KG1 (cell line): ENCODE measurements around the gene ACYP2.
"Not testable (repeated sequence)": the region's sequence is repeated elsewhere in the genome, so short reads cannot be mapped to it uniquely, and the experiment has no call there.

Experiments used
- DNase-seq: peaks from one replicate; lab custom pipeline; 2025; lab: John Stamatoyannopoulos, UW

ACYP2 gene

DNA sequence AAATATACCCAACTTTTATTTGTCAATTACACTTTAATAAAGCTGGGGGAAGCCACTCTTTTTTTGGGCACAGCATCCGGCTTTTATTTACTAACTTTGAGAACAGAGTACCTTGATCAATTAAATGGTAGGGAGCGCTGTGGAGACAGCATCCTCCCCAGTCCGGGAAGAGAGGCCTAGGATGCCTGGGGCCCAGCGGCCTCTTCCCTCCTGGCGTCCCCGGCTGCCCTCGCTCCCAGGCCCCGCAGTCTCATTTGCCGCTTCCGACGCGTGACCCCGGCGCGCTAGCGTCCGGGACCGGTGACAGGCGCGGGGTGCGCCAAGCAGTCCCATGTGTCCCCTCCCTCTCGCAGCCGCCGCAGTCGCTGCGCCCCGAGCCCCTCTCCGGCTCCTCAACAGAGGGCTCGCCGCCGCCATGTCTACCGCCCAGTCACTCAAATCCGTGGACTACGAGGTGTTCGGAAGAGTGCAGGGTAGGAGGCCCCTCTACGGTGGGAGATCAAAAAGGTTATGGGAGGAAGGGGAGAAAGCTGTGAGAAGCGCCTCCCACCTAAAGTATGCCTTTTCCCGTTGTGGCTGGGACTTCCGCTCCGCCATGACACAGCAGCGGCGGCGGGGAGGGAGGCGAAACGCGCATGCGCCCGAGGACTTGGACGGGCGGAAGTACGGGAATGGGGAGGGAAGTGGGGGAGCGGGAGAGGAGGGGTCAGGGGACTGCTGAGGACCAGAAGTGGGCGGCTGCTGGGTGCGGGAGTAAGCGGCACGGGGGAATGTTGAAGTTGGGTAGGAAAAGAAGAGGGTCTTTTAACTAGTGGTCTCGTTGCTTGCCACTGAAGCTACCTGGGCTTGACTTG, at the start of gene ACYP2:
ACYP2 (plus strand) TSS at position 332 of the 854 bp plus-strand sequence.
- peak; percentile 91 for DNase-seq

DNA sequence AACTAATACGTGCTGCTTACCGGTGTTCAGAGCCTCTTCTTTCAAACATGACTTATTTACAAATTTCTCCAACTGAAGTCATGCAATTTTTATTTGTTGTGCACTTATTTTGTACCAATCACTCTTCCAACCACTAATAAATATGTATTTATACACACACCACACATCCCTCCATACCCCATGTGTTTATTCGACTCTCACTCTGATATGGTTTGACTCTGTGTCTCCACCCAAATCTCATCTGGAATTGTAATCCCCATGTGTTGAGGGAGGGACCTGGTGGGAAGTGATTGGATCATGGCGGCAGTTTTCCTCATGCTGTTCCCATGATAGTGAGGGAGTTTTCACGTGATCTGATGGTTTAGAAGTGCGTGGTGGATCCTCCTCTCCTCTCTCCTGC, 49.5 kb upstream of the ACYP2 start:
- no peak for DNase-seq

DNA sequence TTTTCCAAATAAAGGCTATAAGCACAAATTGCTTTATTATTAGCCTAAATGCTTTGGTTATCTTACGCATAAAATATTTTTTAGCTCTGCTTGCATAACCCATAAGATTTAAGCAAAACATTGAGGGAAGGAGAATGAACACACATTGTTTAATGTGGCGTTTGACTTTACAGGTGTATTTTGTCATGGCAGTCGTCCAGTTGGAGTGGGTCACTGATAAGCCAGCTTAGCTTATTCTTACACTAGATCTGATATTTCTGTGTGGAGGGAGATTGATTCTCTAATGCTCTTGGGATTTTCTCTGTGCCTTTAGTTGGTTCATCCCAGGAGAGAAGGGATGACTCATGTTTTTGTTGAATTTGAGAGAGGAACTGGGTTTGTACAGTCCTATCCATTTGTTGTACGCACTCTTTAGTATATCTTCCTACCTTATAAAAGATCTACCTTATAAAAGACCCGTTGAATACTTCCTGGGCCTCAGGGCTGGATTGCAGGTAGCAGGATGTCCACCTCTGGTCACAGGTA, 47.5 kb upstream of the ACYP2 start:
- no peak for DNase-seq

DNA sequence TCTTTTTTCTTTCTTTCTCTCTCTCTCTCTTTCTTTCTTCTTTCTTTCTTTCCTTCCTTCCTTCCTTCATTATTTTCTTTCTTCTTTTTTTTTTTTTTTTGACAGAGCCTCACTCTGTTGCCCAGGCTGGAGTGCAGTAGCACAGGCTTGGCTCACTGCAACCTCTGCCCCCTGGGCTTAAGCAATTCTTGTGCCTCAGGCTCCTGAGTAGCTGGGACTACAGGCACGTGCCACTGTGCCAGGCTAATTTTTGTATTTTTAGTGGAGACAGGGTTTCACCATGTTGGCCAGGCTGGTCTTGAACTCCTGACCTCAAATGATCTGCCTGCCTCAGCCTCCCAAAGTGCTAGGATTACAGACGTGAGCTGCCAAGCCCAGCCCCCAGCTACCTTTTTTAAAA, 42.9 kb upstream of the ACYP2 start:
- DNase-seq = not testable (repeated sequence)

- DNase-seq = no peak
Observed at GRCh38 chr2:54073796-54074195, 41.6 kb upstream of the ACYP2 start.

GRCh38 chr2:54074606-54075341, 40.6 kb upstream of the ACYP2 start:
- no peak for DNase-seq

- DNase-seq = no peak
Observed at GRCh38 chr2:54076586-54076985, 38.8 kb upstream of the ACYP2 start.

DNA sequence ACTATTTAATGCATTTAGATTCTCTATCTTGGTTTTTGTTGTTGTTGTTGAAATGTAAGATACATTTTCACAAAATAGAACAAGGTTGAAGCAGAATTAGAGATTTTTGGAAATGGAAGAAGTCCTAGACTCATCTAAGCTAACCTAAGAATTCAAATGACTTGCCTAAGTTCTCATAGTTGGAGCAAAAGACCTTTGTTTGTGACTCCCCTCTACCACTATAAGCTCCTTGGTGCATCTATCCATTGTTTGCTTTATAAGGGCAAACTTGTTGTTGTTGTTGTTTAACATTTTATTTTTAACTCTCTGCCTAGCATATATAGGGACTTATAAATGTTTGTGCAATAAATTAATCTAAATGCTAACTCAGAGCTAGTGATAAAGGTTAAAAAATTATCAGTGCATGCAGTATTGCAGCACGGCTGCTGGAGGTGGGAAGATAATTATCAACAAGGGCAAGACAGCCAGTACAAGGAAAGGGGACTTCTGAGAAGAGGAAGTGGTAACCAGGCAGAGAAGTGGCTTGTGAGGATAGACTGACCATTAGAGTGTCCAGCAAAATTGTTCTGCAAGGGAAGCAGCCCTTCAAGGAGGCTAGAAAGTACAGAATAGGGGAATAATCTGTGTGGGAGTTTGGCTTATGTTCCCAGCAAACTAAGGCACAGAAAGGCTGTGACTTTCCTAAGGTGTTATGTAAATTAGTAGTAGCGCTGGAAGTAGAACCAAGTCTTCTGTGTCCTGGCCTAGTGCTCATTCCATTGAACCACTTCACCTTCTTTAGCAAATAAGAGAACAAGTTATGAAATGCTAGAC, 38.1 kb upstream of the ACYP2 start:
- no peak for DNase-seq

- DNase-seq = no peak
Observed at GRCh38 chr2:54079331-54079730, 36.1 kb upstream of the ACYP2 start.

DNA sequence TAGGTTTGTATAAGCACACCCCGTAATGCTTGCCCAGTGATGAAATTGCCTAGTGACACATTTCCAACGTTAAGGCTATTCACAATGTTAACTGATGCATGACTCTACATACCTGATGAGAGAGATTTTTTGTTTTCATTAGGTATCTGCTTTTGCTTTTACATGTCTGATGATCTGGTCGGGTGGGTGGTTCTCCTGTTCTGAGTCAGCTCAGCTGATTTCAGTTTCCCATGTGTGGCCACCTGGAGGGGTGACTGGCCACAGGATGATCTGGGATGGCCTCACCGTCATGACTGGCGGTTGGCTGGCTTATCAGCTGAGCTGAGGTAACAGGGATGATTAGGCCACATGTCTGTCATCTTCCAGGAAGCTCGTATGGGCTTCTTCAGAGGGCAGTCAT, 33.8 kb upstream of the ACYP2 start:
- DNase-seq = no peak

GRCh38 chr2:54083021-54083420, 32.4 kb upstream of the ACYP2 start:
- no peak for DNase-seq

DNA sequence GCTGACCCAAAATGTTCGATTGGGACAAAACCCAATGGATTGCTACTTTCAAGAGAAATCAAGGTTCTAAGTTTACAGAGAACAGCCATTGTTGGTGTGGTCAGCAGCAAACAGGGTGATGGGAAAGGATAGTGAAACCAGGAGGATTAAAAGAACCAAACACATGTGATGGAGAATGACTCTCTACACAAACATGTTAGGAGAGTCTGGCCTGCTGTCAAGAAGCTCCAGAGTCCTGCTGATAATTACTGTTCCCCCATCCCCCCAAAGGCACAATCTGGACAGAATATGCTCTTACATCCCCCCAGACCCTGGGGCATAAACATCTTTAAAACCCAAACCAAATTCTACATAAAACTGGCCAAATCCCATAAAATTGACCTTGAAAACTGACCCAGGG, 32.0 kb upstream of the ACYP2 start:
- DNase-seq = no peak

GRCh38 chr2:54084600-54084999, 30.8 kb upstream of the ACYP2 start:
- DNase-seq = no peak

DNA sequence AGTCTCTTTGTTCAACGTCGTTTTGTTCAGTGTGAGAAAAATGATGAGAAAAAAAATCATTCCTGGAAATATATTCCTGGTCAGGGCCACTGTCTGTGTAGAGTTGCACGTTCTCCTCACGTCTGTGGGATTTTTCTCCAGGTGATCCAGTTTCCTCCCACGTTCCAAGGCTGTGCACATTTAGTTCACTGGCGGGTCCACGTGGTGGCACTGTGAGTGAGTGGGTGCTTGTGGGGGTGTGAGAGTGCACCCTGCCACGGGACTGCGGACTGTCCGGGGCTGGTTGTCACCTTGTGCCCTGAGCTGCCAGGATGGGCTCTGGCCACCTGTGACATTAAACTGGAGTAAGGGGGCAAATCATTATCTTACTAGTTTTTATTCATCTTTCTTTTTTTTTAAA, 30.3 kb upstream of the ACYP2 start:
- no peak for DNase-seq

GRCh38 chr2:54086157-54086556, 29.3 kb upstream of the ACYP2 start:
- DNase-seq = no peak

DNA sequence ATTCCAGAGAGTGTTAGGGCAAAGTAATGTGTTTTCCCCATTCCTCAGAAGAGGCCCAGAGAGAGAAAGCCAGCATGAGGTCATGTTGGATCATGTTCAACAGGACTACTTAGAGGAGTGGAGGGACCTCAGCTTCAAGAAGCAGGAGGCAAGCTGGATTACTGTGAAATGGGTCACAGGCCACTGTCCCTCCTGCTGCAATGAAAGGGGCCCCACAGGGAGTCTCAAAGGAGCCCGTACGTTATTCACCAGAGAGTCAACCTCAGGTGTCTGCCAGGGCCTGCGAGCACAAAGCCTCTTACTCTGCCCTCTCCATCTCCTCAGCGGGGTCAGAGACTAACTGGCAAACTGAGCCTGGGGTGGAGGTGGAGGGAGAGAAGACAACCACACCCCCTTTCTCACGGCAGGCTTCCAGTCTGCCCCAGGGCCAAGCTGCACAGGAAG, 27.2 kb upstream of the ACYP2 start:
- no peak for DNase-seq

- no peak for DNase-seq
Observed at GRCh38 chr2:54088719-54089118, 26.7 kb upstream of the ACYP2 start.

DNA sequence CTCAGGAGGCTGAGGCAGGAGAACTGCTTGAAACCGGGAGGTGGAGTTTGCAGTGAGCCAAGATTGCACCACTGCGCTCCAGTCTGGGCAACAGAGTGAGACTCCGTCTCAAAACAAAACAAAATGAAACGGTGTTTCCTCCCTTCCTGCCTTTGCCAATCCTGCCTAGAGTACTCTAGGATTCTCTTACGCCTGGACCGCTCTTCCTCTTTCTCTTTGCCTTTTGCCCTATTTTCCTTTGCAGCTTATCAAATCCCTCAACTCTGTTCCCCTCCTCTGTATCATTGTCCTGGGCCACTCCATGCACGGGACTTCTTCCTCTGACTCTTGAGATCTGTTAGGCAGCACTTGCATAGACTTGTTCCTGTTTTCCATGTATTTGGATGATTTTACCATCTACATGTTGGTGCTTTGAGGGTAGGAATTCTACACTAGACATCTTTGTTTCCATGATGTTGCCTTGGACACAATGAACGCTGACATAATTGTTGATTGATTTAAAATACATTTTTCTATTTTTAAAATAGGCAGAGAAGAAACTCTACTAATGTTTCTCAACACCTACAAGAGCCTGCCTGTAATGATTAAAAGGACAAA, 24.8 kb upstream of the ACYP2 start:
- DNase-seq = no peak

DNA sequence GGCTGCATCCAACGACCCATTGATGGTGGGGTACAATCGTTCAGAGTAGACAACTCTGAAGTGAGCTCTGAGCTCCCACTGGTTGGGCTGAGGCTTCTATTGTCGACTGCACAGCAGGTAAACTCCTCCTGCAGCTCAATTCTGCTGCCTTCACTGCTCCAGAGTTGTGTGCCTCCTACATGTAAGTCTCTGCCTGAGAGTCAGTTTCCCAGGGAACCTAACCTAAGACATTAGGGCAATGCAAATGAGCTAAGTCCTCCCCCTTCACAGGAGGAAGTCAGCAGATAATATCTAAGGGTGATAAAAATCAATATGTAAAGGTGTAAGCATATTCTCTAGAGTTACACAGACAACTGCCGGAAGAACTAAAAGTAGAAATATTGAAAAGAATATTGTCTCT, 22.5 kb upstream of the ACYP2 start:
- no peak for DNase-seq

- not testable (repeated sequence) for DNase-seq
Observed at GRCh38 chr2:54095406-54095805, 20.0 kb upstream of the ACYP2 start.

DNA sequence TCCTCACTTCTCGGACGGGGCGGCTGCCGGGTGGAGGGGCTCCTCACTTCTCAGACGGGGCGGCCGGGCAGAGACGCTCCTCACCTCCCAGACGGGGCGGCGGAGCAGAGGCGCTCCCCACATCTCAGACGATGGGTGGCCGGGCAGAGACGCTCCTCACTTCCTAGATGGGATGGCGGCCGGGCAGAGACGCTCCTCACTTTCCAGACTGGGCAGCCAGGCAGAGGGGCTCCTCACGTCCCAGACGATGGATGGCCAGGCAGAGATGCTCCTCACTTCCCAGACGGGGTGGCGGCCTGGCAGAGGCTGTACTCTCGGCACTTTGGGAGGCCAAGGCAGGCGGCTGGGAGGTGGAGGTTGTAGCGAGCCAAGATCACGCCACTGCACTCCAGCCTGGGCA, 19.3 kb upstream of the ACYP2 start:
- not testable (repeated sequence) for DNase-seq

DNA sequence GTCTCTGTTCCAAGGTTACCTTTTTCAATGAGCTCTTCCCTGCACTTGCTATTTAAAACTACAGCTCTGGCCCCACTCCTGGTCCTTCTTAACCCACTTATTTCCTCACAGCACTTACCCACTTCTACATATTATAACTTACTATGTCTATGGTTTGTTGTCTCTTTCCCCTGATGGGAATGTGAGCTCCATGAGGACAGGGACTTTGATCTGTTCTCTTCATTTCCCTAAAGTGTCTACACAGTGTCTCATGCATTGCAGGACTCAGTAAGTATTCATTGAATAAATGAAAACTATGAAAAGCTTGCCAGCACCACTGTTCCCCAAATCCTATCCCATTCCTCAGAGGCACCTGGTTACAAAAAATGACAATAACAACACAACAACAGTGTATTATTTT, 18.3 kb upstream of the ACYP2 start:
- no peak for DNase-seq
